Thoracic aorta (tissue), 2 donors: ENCODE measurements around the gene RPL13. TPM values are rescaled to one million over a fixed set of nuclear protein-coding genes. Genes with fewer than 3 reads are reported as not detected.
"Not testable (repeated sequence)": the region's sequence is repeated elsewhere in the genome, so short reads cannot be mapped to it uniquely, and the experiment has no call there.

ENCODE experiments used
- ATAC-seq: fragments of 150-250 bp; one replicate; pipeline ENCODE4 v1.8.0; 2017; ENCODE audit warnings: low read depth; ENCODE audit not compliant: insufficient number of reproducible peaks, low FRiP score
- DNase-seq: peaks from one replicate; pipeline ENCODE4 v3.0.0-alpha.2; 2020; ENCODE audit warnings: low spot score
- H3K27ac ChIP-seq, 2 donors: fragments of 200-600 bp; sonication (generic); 1 replicate in 1 of 2; 2 replicates in 1 of 2; pipeline ENCODE4 v1.5.1; 2016; ENCODE audit warnings: mild to moderate bottlenecking in 2 of 2, moderate library complexity in 2 of 2
- H3K27me3 ChIP-seq: fragments of 200-600 bp; sonication (generic); replicated peaks from 2 replicates; pipeline ENCODE4 v1.6.0; 2016; ENCODE audit warnings: mild to moderate bottlenecking; ENCODE audit not compliant: insufficient read depth
- H3K36me3 ChIP-seq: fragments of 200-600 bp; sonication (generic); one replicate; pipeline ENCODE4 v1.5.1; 2016
- H3K4me1 ChIP-seq, 2 donors: fragments of 200-600 bp; sonication (generic); 1 replicate in 1 of 2; 2 replicates in 1 of 2; pipeline versions ENCODE4 v1.5.1 to v1.6.0; 2016; ENCODE audit warnings: low read depth in 2 of 2, mild to moderate bottlenecking in 1 of 2; ENCODE audit not compliant: control insufficient read depth in 1 of 2
- H3K4me3 ChIP-seq: fragments of 200-600 bp; sonication (generic); 2 replicates; pipeline ENCODE4 v1.5.1; 2016; ENCODE audit warnings: mild to moderate bottlenecking
- H3K9me3 ChIP-seq: fragments of 200-600 bp; sonication (generic); 2 replicates; pipeline ENCODE4 v1.5.1; 2016
- total RNA-seq, 2 donors: library from RNA; depleted of rRNA; stranded (reverse); fragments of >200 nt; gene quantifications; one replicate each; pipeline versions ENCODE4 v1.1.0 to v1.2.3, GENCODE V29; 2016
- TF ChIP-seq, protein P1 (sequence below): fragments of 200-600 bp; sonication (generic); IDR thresholded peaks from one replicate; pipeline ENCODE4 v1.5.1; 2019; ENCODE audit warnings: antibody characterized with exemption

The RPL13 gene
- total RNA-seq, 2 donors from 2014 or later = 3,914 to 4,192 TPM

DNA sequence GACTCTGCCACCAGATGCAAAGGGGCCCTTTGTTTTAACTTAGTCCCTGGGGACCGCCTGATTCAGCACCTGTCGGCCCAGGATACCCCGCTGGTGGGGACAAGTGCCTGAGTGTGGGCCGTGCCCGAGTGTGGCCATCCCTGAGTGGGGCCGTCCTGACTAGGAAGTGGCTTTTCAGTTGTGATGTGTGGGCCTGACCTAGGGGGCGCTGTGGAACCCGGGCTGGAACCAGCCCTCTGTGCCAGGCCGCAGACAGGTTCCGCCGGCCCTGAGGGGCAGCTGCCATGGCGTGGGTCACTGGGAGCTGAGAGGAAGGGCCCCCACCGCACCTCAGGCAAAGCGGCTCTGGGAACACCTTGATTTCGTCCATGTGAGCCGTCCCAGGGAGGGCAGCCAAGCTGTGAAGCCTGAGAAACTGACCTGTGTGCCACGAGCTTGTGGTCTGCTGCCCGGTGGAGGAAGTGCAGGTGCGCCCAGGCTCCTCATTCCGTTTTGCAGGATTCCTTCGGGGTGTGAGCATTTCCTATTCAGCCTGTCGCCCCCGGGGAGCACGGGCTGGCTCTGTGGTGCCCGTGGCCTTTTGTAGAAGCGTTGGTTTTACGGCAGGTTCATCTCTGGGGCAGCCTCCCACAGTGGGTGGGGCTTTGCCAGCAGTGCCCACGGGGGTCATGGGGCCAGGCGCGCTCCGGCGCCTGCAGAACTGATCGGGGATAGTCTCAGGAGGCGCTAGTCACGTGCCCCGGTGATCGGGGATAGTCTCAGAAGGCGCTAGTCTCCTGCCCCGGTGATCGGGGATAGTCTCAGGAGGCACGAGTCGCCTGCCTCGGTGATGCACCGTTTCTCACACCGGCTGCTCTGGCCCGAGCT is 5.3 kb downstream of the RPL13 start:
- H3K9me3 ChIP-seq = no peaks in the 10 kb centered on the region
- no peaks in the 10 kb centered on the region for H3K27me3 ChIP-seq
- H3K36me3 ChIP-seq = peaks cover 28% of the 10 kb centered on the region
- ATAC-seq = no peak
- peak overlapping the region; percentile 63 for H3K4me3 ChIP-seq
- H3K4me1 ChIP-seq = peaks cover 24 to 50% of the 10 kb centered on the region in 2 donors
- DNase-seq = no peak
- TF ChIP-seq, protein P1, sequence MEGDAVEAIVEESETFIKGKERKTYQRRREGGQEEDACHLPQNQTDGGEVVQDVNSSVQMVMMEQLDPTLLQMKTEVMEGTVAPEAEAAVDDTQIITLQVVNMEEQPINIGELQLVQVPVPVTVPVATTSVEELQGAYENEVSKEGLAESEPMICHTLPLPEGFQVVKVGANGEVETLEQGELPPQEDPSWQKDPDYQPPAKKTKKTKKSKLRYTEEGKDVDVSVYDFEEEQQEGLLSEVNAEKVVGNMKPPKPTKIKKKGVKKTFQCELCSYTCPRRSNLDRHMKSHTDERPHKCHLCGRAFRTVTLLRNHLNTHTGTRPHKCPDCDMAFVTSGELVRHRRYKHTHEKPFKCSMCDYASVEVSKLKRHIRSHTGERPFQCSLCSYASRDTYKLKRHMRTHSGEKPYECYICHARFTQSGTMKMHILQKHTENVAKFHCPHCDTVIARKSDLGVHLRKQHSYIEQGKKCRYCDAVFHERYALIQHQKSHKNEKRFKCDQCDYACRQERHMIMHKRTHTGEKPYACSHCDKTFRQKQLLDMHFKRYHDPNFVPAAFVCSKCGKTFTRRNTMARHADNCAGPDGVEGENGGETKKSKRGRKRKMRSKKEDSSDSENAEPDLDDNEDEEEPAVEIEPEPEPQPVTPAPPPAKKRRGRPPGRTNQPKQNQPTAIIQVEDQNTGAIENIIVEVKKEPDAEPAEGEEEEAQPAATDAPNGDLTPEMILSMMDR = peak; percentile 21
- no peak overlapping the region for H3K27ac ChIP-seq

DNA sequence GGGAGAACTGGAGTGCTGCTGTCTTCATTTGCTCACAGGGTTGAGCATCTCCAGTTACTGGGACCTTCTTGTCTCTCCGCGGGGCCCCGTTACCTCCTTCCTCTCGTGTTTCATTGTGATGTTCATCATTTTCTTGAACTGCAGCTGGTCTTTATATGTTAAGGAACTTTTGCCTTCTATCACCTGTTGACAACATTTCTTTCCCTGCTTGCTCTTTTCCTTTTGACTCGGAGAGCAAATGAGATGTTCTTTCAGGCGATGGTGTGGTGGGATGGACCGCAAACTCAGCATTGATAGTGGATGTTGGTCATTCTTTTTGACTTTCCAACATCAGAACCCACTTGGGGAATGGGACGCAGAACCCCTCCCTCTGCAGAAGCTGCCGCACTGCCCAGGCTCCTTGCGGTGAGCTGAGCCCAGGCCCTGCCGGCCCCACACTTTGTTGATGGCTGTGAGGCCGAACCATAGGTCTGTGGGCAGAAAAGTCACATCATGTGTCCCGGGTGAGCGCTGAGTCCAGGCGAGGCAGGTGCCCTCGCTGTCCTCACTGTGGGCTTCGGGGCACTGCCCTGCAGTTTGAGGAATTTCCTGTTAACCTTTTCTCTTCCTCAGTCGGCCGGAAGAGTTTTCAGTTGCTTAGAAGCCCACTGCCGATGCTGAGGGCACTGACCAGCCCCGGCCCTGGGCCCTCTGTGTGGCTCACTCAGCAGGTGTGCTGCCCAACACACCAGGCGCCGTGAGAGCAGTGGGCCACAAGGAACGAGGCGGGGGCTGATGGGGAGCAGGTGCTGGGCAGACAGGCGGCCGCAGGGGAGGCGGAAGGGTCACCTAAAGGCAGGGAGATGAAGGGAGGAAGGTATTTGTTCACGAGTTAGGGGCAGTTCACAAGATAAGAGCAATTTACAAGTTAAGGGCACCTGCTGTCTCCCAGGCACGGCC is 7.4 kb downstream of the RPL13 start:
- DNase-seq (no peak), ATAC-seq (no peak)
- peaks cover 12% of the 10 kb centered on the region for H3K36me3 ChIP-seq
- peaks cover 14 to 29% of the 10 kb centered on the region in 2 donors for H3K4me1 ChIP-seq
- no peak overlapping the region for H3K4me3 ChIP-seq
- H3K27me3 ChIP-seq = no peaks in the 10 kb centered on the region
- TF ChIP-seq, protein P1 = no peak
- no peaks in the 10 kb centered on the region for H3K9me3 ChIP-seq
- H3K27ac ChIP-seq = no peak overlapping the region

DNA sequence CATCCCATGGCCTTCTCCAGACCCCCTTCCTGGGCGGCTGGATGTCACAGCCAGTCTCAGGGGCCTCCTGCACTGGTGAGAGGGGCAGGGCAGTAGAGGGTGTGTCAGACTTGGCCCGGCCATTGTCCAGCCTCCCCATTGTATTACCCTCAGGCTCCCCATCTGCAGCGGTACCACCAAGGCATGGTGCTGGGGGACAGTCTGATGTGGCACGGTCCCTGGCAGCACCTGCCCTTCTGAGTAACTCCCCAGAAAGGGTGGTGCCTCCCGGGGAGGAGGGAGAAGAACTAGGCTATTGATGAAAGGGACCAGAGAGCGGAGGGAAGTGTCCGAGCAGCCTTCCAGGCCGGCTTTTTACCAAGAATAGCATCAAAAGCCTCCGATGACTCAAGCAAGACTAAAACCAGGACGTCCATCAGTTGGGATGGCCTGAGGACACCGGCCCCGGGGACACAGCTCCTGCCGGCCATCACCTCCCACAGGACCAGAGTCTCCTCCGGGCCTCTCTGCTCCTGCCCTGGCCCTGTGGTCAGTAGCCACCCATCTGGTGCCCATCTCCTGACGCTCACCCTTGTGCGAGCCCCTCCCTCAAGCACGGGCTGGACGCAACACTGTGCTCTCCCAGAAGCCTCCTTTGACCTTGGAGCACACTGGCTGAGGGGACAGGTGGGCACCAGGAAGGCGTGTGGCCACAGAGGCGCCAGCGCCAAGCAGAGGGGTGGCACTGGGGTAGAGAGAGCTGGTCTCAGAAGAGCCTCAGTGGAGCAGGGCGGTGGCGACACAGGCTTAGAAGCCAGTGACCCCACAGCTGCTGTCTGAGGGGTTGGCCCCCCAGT is 9.2 kb downstream of the RPL13 start:
- Histone ChIP-seq H3K9me3 (no peaks in the 10 kb centered on the region), H3K27ac (no peak overlapping the region), H3K4me3 (no peak overlapping the region), H3K36me3 (no peaks in the 10 kb centered on the region), H3K27me3 (no peaks in the 10 kb centered on the region), H3K4me1 (peaks cover 17 to 23% of the 10 kb centered on the region in 2 donors)
- TF ChIP-seq, protein P1 = no peak
- no peak for DNase-seq
- ATAC-seq = no peak

DNA sequence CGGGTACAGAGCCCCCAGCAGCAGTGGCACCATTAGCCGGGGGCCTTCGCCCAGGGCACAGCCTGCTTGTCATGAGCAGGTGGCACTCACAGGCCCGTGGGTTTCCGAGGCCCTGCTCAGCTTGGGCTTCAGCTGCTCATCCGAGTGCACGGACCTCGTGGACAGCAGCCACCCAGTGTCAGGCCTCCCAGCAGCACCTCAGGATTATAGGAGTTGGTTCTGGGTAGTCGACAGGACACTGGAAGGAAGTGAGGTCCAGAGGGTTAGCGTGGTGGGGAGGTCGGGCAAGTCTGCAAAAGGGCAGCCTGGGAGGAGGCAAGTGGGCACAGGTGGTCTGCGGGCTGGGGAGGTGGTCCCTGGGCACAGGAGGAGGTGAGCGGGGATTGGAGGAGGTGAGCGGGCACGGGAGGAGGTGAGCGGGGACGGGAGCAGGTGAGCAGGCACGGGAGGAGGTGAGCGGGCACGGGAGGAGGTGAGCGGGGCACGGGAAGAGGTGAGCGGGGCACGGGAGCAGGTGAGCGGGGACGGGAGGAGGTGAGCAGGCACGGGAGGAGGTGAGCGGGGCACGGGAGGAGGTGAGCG is 10.0 kb downstream of the RPL13 start:
- TF ChIP-seq, protein P1 = no peak
- ATAC-seq = no peak
- Histone ChIP-seq H3K36me3 (no peaks in the 10 kb centered on the region), H3K9me3 (no peaks in the 10 kb centered on the region), H3K27ac (no peak overlapping the region), H3K27me3 (peaks cover 4% of the 10 kb centered on the region), H3K4me3 (no peak overlapping the region), H3K4me1 (peaks cover 18 to 23% of the 10 kb centered on the region in 2 donors)
- DNase-seq = no peak

DNA sequence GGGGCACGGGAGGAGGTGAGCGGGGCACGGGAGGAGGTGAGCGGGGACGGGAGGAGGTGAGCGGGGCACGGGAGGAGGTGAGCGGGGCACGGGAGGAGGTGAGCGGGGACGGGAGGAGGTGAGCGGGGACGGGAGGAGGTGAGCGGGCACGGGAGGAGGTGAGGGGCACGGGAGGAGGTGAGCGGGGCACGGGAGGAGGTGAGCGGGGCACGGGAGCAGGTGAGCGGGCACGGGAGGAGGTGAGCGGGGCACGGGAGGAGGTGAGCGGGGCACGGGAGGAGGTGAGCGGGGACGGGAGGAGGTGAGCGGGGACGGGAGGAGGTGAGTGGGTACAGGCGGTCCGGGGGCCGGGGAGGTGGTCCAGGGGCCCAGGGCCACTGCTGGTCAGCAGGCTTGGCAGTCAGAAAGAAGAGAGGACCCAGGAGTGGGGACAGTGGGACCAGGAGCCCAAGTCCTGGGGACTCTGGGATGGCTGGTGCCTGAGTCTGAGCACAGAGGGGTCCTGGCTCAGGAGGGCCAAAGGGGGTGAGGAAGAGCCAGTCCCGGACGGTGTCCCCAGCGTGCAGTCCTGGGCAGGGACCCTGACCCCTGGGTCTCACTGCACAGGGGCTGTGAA is 10.6 kb downstream of the RPL13 start:
- ATAC-seq, DNase-seq, H3K4me3 ChIP-seq, H3K36me3 ChIP-seq, H3K9me3 ChIP-seq, H3K27ac ChIP-seq, H3K27me3 ChIP-seq: not testable (repeated sequence)
- peaks cover 11 to 22% of the 10 kb centered on the region in 2 donors for H3K4me1 ChIP-seq
